H1 (cell line): ENCODE data around the gene CMTM2.

ENCODE experiments used
- CBX8 ChIP-seq: fragments of 300-800, 300-1000 bp; sonication (generic); IDR thresholded peaks from 2 replicates; pipeline ENCODE4 v1.7.1; 2016; ENCODE audit warnings: low read depth, low read length, borderline replicate concordance
- CHD2 ChIP-seq: IDR thresholded peaks from 2 replicates; pipeline ENCODE4 v1.6.1; 2012; ENCODE audit warnings: low read length, improper control_type of control experiment
- CTCF ChIP-seq, 3 experiments: IDR thresholded peaks; 1 replicate in 2 of 3; 2 replicates in 1 of 3; pipeline versions ENCODE4 v1.5.1 to v1.6.1; 2011; ENCODE audit warnings: low read length in 3 of 3, mild to moderate bottlenecking in 3 of 3, inconsistent platforms in 2 of 3, low read depth in 1 of 3, moderate library complexity in 1 of 3; ENCODE audit not compliant: insufficient read depth in 1 of 3; ENCODE audit errors: control extremely low read depth in 1 of 3
- EGR1 ChIP-seq: IDR thresholded peaks from 2 replicates; pipeline ENCODE4 v1.6.1; 2011; ENCODE audit warnings: low read depth, low read length, borderline replicate concordance
- EZH2 ChIP-seq: fragments of 200-600 bp; sonication (generic); IDR thresholded peaks from 2 replicates; pipeline ENCODE4 v1.7.1; 2012; ENCODE audit warnings: low read depth, mild to moderate bottlenecking, moderate library complexity, low read length, inconsistent platforms; ENCODE audit not compliant: severe bottlenecking
- NANOG ChIP-seq: IDR thresholded peaks from 2 replicates; pipeline ENCODE4 v1.6.1; 2011; ENCODE audit warnings: low read length, low read depth, mild to moderate bottlenecking, inconsistent platforms; ENCODE audit not compliant: insufficient read depth, poor library complexity, severe bottlenecking
- NRF1 ChIP-seq: IDR thresholded peaks from 2 replicates; pipeline ENCODE4 v1.6.1; 2011; ENCODE audit warnings: mild to moderate bottlenecking, low read depth, low read length, improper control_type of control experiment
- PHF8 ChIP-seq: fragments of 200-600 bp; sonication (generic); conservative IDR thresholded peaks from 2 replicates; pipeline ENCODE4 v1.7.1; 2012; ENCODE audit warnings: low read depth, mild to moderate bottlenecking, inconsistent platforms, low read length, moderate library complexity
- SP2 ChIP-seq: IDR thresholded peaks from 2 replicates; pipeline ENCODE4 v1.6.1; 2012; ENCODE audit warnings: mild to moderate bottlenecking, low read length, inconsistent platforms
- SP4 ChIP-seq: IDR thresholded peaks from 2 replicates; pipeline ENCODE4 v1.6.1; 2012; ENCODE audit warnings: low read length, inconsistent platforms
- SRF ChIP-seq: IDR thresholded peaks from 2 replicates; pipeline ENCODE4 v1.6.1; 2011; ENCODE audit warnings: mild to moderate bottlenecking, low read depth, low read length, moderate library complexity
- USF2 ChIP-seq: IDR thresholded peaks from 2 replicates; pipeline ENCODE4 v1.6.1; 2011; ENCODE audit warnings: low read length, improper control_type of control experiment

GRCh38 chr16:66596986-66597848 is 18.0 kb downstream of the CMTM2 start:
- TF ChIP-seq CBX8 (no peak), PHF8 (no peak), USF2 (no peak), EZH2 (no peak), CTCF (IDR thresholded peaks at IDR 0.05; ENCODE audit: control extremely low read depth in 1 of 3, insufficient read depth in 1 of 3, low read depth in 1 of 3, low read length in 3 of 3) (no peak), CHD2 (no peak), NRF1 (no peak), SRF (no peak), NANOG (no peak), SP2 (no peak), SP4 (no peak), EGR1 (no peak)
